ENCODE data around the gene CHRNB1.

CHRNB1 gene

DNA sequence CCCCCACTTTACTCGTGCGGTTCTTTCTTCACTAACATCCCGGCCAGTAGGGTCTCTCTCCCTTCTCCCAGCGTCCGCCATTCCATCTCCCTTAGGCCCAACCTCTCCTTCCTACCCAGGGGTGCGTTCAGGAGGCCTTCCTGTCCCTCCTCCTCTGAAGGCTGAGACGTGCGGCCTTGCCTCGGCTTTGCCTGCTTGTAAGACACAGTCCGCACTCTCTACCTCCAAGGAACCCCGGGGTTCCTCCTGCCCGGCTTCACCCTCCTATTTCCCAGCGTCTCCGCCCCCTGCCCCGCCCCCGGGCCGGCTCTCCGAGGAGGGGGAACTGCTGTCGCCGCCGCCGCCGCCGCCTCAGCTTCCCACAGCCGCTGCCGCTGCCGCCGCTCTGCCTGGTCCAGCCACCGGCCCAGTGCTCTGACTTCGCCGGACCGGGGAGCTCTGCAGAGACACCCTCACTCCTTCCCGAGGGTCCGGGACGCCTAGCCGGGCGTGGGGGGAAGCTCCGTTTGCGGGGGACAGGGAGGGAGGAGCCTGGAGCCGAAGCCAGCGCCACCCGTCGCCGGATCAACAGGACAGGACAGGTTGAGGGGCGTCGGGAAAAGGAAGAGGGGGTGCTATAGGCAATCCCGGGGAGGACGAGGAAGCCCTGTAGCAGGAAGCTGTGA, 6.8 kb upstream of the CHRNB1 start:
- DNase-seq (ENCODE audit: low spot score): no peak

- no peak for DNase-seq (ENCODE audit: low spot score)
These were observed 6.0 kb upstream of the CHRNB1 start for GRCh38 chr17:7438656-7439460.

DNA sequence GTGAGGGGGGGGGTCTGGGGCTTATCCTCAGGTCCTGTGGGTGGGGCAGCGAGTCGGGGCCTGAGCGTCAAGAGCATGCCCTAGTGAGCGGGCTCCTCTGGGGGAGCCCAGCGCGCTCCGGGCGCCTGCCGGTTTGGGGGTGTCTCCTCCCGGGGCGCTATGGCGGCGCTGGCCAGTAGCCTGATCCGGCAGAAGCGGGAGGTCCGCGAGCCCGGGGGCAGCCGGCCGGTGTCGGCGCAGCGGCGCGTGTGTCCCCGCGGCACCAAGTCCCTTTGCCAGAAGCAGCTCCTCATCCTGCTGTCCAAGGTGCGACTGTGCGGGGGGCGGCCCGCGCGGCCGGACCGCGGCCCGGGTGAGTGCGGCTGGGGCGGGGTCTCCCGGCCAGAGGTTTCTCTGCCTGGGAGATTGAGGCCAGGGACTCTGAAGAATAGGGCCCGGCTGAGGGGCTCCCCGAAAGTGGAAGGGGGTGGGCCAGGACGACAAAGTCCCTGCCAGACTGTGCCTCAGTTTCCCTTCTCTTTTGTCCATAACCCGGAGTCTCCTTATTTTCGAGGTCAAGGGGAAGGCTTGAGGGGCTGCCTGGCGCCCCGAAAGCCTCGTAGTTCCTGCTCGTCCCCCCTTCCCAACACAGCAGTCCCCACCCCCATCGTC, 5.3 kb upstream of the CHRNB1 start, which contains the start of gene FGF11:
TSS of gene FGF11 (plus strand) at position 51 of the 651 bp plus-strand sequence. CDS start at position 160, 109 bp downstream.
- no peak for DNase-seq (ENCODE audit: low spot score)

DNA sequence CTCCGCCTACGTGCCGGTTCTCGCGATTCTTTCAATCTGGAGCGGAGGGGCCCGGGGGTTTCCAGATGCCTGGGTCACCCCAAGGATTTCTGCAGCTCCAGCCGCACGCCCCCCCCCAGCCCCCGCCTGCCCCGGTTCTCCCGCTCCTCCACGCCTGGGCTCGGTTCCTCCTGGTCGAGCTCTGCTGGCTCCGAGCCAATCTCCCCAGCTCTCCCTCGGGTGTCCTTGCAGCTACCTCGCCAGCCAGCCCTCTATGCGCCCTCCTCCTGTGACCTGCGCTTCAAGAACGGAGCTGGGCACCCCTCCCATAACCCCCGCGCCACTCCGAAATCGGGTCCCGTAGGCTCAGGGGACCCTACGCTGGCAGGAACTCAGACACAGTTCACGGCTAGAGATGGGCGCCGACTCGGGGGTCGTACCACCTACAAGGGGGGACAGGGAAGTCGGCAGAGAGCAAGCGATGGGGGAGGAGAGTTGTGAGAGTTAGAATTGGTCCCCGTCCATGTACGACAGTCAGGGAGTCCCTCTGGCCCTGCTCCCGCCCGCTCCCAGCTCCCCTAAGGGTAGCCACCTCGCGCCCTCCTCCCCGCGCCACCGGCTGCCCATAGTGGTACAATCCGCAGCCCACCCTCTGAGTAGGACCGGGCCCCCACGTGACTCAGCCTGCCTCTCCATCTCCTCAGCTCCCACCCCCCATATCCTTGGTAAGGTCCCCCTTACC, 4.6 kb upstream of the CHRNB1 start:
- peak; percentile 58 for DNase-seq (ENCODE audit: low spot score)

DNA sequence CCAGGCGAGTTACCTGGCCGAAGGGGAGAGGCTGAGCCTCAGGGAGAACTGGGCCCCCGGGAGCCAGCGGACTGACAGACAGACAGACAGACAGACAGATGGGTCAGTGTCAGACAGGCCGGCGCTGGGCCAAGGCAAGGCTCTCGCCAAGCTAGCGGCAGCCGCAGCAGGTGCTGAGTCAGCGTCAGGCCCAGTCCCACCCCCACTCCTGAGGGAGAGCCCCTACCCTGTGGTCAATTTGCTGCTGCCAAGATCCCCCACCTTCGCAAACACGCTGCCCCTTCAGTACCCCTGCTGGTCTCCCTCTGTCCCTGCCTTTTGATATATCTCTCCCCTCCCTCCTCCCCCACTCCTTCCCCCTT, 4.0 kb upstream of the CHRNB1 start:
- DNase-seq (ENCODE audit: low spot score): peak; percentile 34

DNA sequence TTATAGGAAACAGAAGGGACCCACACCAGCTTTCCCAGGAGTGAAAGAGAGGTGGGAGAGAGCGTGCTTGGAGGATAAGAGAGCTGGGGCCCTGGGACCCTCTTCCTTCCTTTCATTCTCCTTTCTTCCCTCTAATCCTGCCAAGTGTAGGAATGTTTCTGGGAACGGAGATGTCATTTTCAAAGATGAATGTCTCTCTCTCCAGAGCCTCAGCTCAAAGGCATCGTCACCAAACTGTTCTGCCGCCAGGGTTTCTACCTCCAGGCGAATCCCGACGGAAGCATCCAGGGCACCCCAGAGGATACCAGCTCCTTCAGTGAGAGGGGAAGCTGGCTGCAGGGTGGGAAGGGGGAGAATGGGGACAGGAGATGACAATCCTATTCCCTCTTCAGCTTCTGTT, 3.6 kb upstream of the CHRNB1 start:
- no peak for DNase-seq (ENCODE audit: low spot score)

- DNase-seq (ENCODE audit: low spot score): no peak
These were observed 2.7 kb upstream of the CHRNB1 start for GRCh38 chr17:7442142-7442541.

DNA sequence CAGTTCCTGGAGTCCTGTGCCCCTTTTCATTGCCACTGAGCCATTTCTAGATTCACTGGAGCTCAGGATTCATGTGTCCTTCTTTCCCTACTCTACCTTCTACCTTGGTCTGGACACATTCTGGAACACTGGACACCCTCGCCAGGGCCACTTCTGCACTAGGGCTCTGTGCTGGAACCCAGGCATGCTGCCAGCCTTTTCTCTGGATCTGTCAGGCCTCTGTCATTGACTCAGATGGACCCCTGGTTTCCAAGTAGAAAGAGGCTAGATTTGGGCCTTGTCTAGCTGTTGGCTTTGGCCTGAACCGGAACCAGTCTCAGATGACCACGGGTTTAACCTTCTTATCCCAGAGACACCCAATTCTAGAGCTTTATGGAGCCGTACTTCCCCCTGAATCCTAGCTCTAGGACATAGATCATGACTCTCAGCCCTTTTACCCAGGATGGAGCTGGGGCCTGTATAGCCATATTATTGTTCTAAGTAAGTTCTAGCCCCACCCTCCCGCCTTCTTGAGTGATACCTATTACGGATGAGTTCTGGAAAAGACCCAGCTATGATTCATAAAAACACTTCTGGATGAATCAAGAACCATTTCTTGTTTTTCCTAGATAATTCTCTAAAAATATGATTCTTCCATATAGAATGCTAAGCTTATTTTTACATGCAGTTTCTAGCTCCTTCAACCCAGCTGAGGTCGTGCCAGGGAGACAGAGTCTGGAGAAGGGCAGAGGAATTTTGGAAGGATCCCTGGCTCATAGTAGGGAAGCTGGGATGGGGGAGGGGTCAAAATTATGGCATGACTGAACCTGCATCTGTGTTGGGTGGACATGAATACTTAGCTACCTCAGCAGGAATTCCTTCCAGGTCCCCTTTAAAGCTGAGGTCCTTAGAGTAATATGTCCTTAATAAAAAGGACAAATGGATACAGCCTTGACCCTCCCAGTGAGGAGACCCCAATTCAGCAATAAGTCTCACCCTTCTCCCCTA, 1.1 kb upstream of the CHRNB1 start:
- peak; percentile 62 for DNase-seq (ENCODE audit: low spot score)

GRCh38 chr17:7445619-7445968, 733 bp downstream of the CHRNB1 start:
- no peak for DNase-seq (ENCODE audit: low spot score)

DNA sequence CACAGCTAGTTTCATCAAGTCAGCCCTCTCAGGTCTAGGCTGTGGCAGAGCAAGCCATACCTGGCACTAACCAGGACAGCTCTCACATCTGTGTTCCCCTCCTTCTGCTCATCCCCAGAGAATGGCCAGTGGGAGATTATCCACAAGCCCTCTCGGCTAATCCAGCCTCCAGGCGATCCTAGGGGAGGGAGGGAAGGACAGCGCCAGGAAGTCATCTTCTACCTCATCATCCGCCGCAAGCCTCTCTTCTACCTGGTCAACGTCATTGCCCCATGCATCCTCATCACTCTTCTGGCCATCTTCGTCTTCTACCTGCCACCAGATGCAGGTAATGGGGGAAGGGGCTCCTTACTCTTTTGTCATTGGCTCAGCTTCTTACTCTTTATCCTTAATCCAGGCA, 3.6 kb downstream of the CHRNB1 start:
- DNase-seq (ENCODE audit: low spot score): no peak

DNA sequence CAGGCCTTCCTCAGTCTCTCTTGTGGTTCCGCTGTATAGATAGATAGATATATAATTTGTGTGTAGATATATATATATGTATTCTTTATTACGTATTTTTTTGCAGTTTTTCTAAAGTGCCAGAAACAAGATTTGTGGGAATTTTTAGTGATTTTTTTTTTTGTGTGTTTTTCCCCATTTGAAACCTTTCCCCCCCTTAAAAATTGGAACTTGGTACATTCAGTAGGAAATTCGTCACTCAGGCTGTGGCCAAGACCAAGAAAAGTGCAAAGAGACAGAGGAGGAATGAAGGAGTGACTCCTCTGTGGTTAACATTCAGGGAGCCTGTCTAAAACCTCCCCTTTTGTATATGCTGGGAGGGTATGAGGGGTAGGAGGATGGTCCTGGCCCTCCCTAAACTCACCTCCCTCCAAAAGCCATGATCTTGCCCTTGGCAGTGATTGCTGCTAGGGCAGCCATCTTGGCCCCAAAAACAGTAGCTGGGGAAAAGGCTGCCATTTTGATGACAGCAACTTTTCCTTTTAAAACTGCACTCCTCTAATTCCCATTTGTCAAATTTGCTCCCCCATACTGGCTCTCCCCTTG, 15.2 kb downstream of the CHRNB1 start:
- no peak for DNase-seq (ENCODE audit: low spot score)

DNA sequence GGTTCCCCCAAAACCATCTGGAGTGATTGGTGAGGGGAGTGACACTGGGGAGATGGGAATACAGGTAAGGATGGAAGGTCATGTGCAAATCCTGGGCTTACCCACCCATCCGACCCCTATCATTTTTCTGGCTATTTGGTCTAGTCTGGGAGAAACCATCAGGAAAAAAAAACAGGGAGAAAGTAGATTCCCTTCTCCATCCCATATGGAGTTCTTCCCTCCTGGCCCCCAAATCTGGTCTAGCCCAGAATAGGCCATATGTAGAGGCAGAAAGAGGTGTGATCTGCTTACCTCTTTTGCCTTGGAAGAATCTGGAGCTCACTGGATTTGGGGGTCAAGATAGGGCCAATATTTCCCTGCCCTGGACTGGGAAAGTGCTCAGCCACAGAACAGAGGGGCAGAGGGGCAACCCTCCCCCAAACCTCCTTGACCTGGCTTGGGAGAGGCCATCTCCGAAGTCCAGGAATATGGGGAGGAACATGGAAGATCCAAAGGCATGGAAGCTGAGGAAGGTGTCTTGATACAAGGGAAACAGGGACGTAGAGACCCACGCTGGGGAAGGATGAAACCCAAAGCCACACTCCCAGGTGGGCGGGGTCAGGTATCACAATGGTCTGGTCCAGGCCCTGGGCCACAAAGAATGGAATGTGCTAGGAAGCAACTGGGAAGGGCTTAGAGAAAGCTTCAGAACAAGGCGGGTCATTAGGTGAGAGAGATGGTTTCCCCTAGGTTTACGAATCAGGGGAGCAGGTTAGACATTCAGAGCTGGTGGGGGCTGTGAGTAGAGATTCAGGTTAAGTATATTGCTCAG, 16.2 kb downstream of the CHRNB1 start:
- DNase-seq (ENCODE audit: low spot score): no peak

- no peak for DNase-seq (ENCODE audit: low spot score)
These were observed 17.9 kb downstream of the CHRNB1 start for GRCh38 chr17:7462474-7463371.

DNA sequence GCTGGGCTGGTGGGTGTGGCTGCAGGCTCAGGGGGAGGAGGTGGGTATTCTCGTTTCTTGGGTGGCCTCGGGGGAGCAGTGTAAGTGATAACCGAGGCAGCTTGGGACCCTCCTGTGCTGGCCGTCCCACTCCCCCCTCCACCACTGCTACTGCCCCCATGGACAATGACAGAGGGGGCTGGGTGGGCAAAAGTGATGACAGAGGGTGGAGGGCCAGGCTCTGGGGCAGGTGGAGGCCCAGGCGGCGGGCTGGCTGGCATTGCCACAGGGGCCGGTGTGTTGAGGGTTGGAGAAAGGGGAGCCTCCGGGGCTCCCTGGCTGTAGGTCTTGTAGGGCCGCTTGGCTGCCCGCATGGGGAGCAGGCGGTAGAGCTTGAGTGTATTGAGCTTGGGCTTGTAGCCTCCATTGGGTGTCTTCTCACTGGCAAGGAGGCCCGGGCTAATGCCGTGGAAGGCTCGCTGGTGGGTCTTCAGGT, 18.5 kb downstream of the CHRNB1 start:
- no peak for DNase-seq (ENCODE audit: low spot score)

GRCh38 chr17:7464081-7464480, 19.2 kb downstream of the CHRNB1 start:
- DNase-seq (ENCODE audit: low spot score): no peak

GRCh38 chr17:7465597-7466275, 20.9 kb downstream of the CHRNB1 start:
- DNase-seq (ENCODE audit: low spot score): no peak

DNA sequence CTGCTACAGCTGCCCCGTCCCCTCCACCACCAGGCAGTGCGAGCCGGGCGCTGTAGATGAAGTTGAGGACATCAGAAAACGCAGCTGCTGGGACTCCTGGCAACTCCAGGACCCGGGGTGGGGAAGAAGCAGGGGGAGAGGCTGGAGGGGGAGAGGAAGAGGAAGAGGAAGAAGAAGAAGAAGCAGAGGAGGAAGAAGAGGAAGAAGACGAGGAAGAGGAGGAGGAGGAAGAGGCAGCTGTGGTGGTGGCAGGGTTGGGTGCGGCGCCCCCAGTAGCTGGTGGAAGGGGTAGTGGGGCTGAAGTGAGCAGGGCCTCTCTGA, 21.4 kb downstream of the CHRNB1 start:
- DNase-seq (ENCODE audit: low spot score): no peak

DNA sequence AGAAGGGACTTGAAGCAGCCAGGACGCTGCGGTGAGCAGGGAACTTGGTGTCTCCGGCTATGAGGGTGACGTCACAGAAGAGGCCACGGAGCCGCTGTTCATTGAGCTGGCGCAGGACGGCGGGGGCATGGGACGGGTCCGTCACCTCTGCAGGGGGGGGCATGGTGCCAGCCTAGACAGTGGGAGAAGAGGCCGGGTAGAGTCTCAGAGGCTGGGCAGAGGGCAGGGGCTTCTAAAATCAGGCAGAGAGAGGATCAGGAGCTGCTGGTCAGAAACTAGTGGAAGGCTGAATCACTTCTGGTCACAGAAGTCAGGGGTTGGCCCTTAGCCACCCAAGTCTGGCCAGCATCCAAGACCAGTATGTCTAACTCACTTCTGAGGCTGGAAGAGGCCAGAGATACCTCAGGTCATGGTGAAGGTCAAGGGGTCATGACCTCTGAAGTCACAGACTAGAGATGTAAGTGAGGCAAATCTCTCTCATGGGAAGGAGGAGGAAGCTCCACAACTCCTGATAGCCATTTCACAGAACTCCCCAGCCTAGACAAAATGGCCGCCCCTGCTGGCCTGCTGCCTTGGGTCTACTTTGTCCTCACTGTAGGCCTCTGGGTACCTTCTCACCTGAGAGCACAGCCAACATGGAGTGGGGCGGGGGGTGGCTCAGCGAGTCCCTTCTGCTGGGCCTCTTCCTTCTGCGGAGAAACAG, 21.9 kb downstream of the CHRNB1 start:
- peak; percentile 72 for DNase-seq (ENCODE audit: low spot score)
